Measurements from ENCODE around the gene SPHKAP.
A peak's percentile ranks its signal among the peaks of the same experiment; 100 is the strongest.

The SPHKAP gene

DNA sequence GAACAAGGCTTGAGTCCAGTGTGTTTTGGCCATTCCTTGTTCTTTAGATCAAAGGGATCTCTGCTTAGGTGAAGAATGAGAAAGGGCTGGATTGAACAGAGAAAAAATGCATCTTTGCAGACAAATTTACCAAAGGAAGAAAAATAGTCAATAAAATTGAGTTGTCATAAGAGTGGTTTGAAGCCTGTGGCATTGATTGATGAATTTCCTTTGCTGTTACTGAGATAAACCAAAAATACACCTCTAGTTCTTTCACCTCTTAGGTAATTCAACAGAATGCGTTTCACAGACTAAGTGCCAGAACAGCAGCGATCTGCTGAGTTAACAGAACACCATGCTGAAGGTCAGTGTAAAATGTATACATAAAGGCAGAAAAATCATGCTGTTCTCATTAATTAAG lies 96.8 kb downstream of the SPHKAP start:
- H3K27ac ChIP-seq (replicated peaks; ENCODE audit: low read length) = no peak overlapping the region
- no peaks in the 10 kb centered on the region for H3K79me1 ChIP-seq (ENCODE audit: low read depth, low read length)
- no peaks in the 10 kb centered on the region for H3K36me3 ChIP-seq (replicated peaks in 1 of 2; ENCODE audit: control insufficient read depth in 2 of 2, insufficient read depth in 2 of 2, low read length in 2 of 2)
- H3K18ac ChIP-seq (ENCODE audit: low read length) = no peak overlapping the region
- no peak overlapping the region for H3K4me2 ChIP-seq (ENCODE audit: insufficient read depth, low read length, poor library complexity, severe bottlenecking)
- no peak overlapping the region for H3K14ac ChIP-seq (ENCODE audit: low read length)
- H3K27me3 ChIP-seq (ENCODE audit: control insufficient read depth in 3 of 3, insufficient read depth in 3 of 3, low read depth in 1 of 3, low read length in 3 of 3) = no peaks in the 10 kb centered on the region
- no peak overlapping the region for H2BK120ac ChIP-seq (ENCODE audit: low read depth, low read length)
- no peak for DNase-seq (ENCODE audit: low spot score)
- no CpG with 5 or more reads among the region's 2 CpGs for WGBS, 2 donors (ENCODE audit: extremely low coverage in 2 of 2, insufficient read length in 2 of 2, insufficient replicate concordance in 1 of 2)
- H2BK5ac ChIP-seq (ENCODE audit: low read length) = no peak overlapping the region
- H2AFZ ChIP-seq (ENCODE audit: low read length) = no peak overlapping the region
- H2AK5ac ChIP-seq (ENCODE audit: low read depth, low read length) = no peak overlapping the region
- no peak overlapping the region for H3K9ac ChIP-seq (ENCODE audit: low read depth, low read length, poor library complexity)
- H2BK12ac ChIP-seq (ENCODE audit: low read length) = no peak overlapping the region
- no peaks in the 10 kb centered on the region for H3K4me1 ChIP-seq (ENCODE audit: control insufficient read depth in 2 of 2, insufficient read depth in 1 of 2, low read depth in 1 of 2, low read length in 2 of 2)
- no peak overlapping the region for H3K4ac ChIP-seq (ENCODE audit: low read length)
- H3K9me3 ChIP-seq (replicated peaks in 1 of 2; ENCODE audit: control insufficient read depth in 2 of 2, insufficient read depth in 1 of 2, low read depth in 1 of 2, low read length in 2 of 2) = no peaks in the 10 kb centered on the region
- H3K4me3 ChIP-seq (ENCODE audit: low read length in 2 of 2) = no peak overlapping the region
- H4K8ac ChIP-seq (ENCODE audit: low read depth, low read length) = no peak overlapping the region
- H3K23ac ChIP-seq (ENCODE audit: low read depth, low read length, poor library complexity) = no peak overlapping the region
- H2BK15ac ChIP-seq (ENCODE audit: low read length) = no peak overlapping the region
- no peak overlapping the region for H4K91ac ChIP-seq (ENCODE audit: low read depth, low read length, poor library complexity)

DNA sequence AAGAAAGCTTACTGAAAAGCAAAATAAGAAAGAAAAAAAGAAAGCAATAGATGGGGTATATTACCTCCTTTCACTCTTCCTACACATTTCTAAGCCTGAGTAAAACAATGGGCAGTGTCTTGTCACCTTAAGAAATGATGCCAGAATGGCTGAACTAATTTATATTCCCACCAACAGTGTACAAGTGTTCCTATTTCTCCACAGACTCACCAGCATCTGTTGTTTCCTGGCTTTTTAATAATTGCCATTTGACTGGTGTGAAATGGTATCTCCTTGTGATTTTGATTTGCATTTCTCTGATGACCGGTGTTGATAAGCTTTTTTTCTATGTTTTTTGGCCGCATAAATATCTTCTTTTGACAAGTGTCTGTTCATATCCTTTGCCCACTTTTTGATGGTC lies 98.4 kb downstream of the SPHKAP start:
- Histone ChIP-seq H3K4me2 (ENCODE audit: insufficient read depth, low read length, poor library complexity, severe bottlenecking) (no peak overlapping the region), H2BK5ac (ENCODE audit: low read length) (no peak overlapping the region), H2BK12ac (ENCODE audit: low read length) (no peak overlapping the region), H3K27me3 (ENCODE audit: control insufficient read depth in 3 of 3, insufficient read depth in 3 of 3, low read depth in 1 of 3, low read length in 3 of 3) (no peaks in the 10 kb centered on the region), H3K14ac (ENCODE audit: low read length) (no peak overlapping the region), H3K79me1 (ENCODE audit: low read depth, low read length) (no peaks in the 10 kb centered on the region), H4K8ac (ENCODE audit: low read depth, low read length) (no peak overlapping the region), H3K23ac (ENCODE audit: low read depth, low read length, poor library complexity) (no peak overlapping the region), H3K36me3 (replicated peaks in 1 of 2; ENCODE audit: control insufficient read depth in 2 of 2, insufficient read depth in 2 of 2, low read length in 2 of 2) (no peaks in the 10 kb centered on the region), H3K9me3 (replicated peaks in 1 of 2; ENCODE audit: control insufficient read depth in 2 of 2, insufficient read depth in 1 of 2, low read depth in 1 of 2, low read length in 2 of 2) (peaks cover 0 to 2% of the 10 kb centered on the region in 2 donors), H3K4ac (ENCODE audit: low read length) (no peak overlapping the region), H2BK120ac (ENCODE audit: low read depth, low read length) (no peak overlapping the region), H4K91ac (ENCODE audit: low read depth, low read length, poor library complexity) (no peak overlapping the region), H3K9ac (ENCODE audit: low read depth, low read length, poor library complexity) (no peak overlapping the region), H2AFZ (ENCODE audit: low read length) (no peak overlapping the region), H2BK15ac (ENCODE audit: low read length) (no peak overlapping the region), H3K27ac (replicated peaks; ENCODE audit: low read length) (no peak overlapping the region), H3K4me1 (ENCODE audit: control insufficient read depth in 2 of 2, insufficient read depth in 1 of 2, low read depth in 1 of 2, low read length in 2 of 2) (no peaks in the 10 kb centered on the region), H3K18ac (ENCODE audit: low read length) (no peak overlapping the region), H2AK5ac (ENCODE audit: low read depth, low read length) (no peak overlapping the region), H3K4me3 (ENCODE audit: low read length in 2 of 2) (no peak overlapping the region)
- WGBS, 2 donors (ENCODE audit: extremely low coverage in 2 of 2, insufficient read length in 2 of 2, insufficient replicate concordance in 1 of 2) = no CpG with 5 or more reads among the region's 2 CpGs
- no peak for DNase-seq (ENCODE audit: low spot score)

DNA sequence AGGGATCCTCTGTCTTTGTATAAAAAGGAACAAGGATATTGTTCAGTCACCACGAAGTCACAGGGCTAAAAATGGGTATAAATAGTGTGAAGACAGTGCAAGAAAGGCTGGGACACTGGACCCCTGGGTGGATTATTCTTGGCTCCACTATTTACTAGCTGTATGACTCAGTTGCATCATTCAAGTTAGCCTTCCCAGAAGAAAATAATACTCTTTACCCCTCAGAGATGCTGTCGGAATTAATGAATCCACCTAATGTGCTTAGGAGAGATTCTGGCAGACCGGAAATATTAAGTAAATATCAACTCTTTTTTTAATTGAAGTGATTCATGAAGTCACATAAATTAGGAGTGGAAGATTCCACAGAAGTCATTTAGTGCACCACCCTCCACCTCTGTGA lies 98.9 kb downstream of the SPHKAP start:
- H2BK12ac ChIP-seq (ENCODE audit: low read length) = no peak overlapping the region
- H3K4me2 ChIP-seq (ENCODE audit: insufficient read depth, low read length, poor library complexity, severe bottlenecking) = no peak overlapping the region
- H2BK120ac ChIP-seq (ENCODE audit: low read depth, low read length) = no peak overlapping the region
- H4K91ac ChIP-seq (ENCODE audit: low read depth, low read length, poor library complexity) = no peak overlapping the region
- no peak overlapping the region for H3K14ac ChIP-seq (ENCODE audit: low read length)
- H3K23ac ChIP-seq (ENCODE audit: low read depth, low read length, poor library complexity) = no peak overlapping the region
- no peak overlapping the region for H3K4me3 ChIP-seq (ENCODE audit: low read length in 2 of 2)
- no peak overlapping the region for H2BK5ac ChIP-seq (ENCODE audit: low read length)
- H2AK5ac ChIP-seq (ENCODE audit: low read depth, low read length) = no peak overlapping the region
- no peak overlapping the region for H3K18ac ChIP-seq (ENCODE audit: low read length)
- H3K9ac ChIP-seq (ENCODE audit: low read depth, low read length, poor library complexity) = no peak overlapping the region
- H3K4me1 ChIP-seq (ENCODE audit: control insufficient read depth in 2 of 2, insufficient read depth in 1 of 2, low read depth in 1 of 2, low read length in 2 of 2) = no peaks in the 10 kb centered on the region
- no peaks in the 10 kb centered on the region for H3K36me3 ChIP-seq (replicated peaks in 1 of 2; ENCODE audit: control insufficient read depth in 2 of 2, insufficient read depth in 2 of 2, low read length in 2 of 2)
- no peaks in the 10 kb centered on the region for H3K27me3 ChIP-seq (ENCODE audit: control insufficient read depth in 3 of 3, insufficient read depth in 3 of 3, low read depth in 1 of 3, low read length in 3 of 3)
- DNase-seq (ENCODE audit: low spot score) = no peak
- no peak overlapping the region for H4K8ac ChIP-seq (ENCODE audit: low read depth, low read length)
- peaks cover 0 to 2% of the 10 kb centered on the region in 2 donors for H3K9me3 ChIP-seq (replicated peaks in 1 of 2; ENCODE audit: control insufficient read depth in 2 of 2, insufficient read depth in 1 of 2, low read depth in 1 of 2, low read length in 2 of 2)
- H2AFZ ChIP-seq (ENCODE audit: low read length) = no peak overlapping the region
- no peak overlapping the region for H3K27ac ChIP-seq (replicated peaks; ENCODE audit: low read length)
- H3K79me1 ChIP-seq (ENCODE audit: low read depth, low read length) = no peaks in the 10 kb centered on the region
- no CpG with 5 or more reads among the region's 3 CpGs for WGBS, 2 donors (ENCODE audit: extremely low coverage in 2 of 2, insufficient read length in 2 of 2, insufficient replicate concordance in 1 of 2)
- no peak overlapping the region for H3K4ac ChIP-seq (ENCODE audit: low read length)
- no peak overlapping the region for H2BK15ac ChIP-seq (ENCODE audit: low read length)

DNA sequence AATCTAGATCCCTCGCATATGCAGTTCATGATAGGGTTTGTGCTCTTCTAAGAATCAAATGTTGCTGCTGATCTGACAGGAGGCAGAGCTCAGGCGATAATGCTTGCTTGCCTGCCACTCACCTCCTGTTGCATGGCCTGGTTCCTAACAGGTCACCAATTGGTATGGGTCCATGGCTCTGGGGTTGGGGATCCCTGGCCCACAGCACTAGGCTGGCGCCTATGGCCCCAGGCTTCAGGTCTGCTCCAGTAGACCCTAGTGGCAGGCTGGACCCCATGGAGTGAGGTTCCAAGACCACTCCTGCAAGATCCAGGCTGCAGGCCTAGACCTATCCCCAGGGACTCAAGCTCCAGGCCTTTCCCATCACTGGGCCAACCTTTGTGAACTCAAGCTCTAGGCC lies 102.3 kb downstream of the SPHKAP start:
- peaks cover 0 to 2% of the 10 kb centered on the region in 2 donors for H3K9me3 ChIP-seq (replicated peaks in 1 of 2; ENCODE audit: control insufficient read depth in 2 of 2, insufficient read depth in 1 of 2, low read depth in 1 of 2, low read length in 2 of 2)

More for the DNA sequence above, 102.3 kb downstream of the SPHKAP start:
- H2BK15ac ChIP-seq (ENCODE audit: low read length) = no peak overlapping the region
- H3K79me1 ChIP-seq (ENCODE audit: low read depth, low read length) = no peaks in the 10 kb centered on the region
- no CpG with 5 or more reads among the region's 3 CpGs for WGBS, 2 donors (ENCODE audit: extremely low coverage in 2 of 2, insufficient read length in 2 of 2, insufficient replicate concordance in 1 of 2)
- no peak overlapping the region for H2BK12ac ChIP-seq (ENCODE audit: low read length)
- H3K27me3 ChIP-seq (ENCODE audit: control insufficient read depth in 3 of 3, insufficient read depth in 3 of 3, low read depth in 1 of 3, low read length in 3 of 3) = no peaks in the 10 kb centered on the region
- H2AK5ac ChIP-seq (ENCODE audit: low read depth, low read length) = no peak overlapping the region
- no peak overlapping the region for H4K91ac ChIP-seq (ENCODE audit: low read depth, low read length, poor library complexity)
- no peak for DNase-seq (ENCODE audit: low spot score)
- no peak overlapping the region for H2AFZ ChIP-seq (ENCODE audit: low read length)
- no peaks in the 10 kb centered on the region for H3K4me1 ChIP-seq (ENCODE audit: control insufficient read depth in 2 of 2, insufficient read depth in 1 of 2, low read depth in 1 of 2, low read length in 2 of 2)
- no peaks in the 10 kb centered on the region for H3K36me3 ChIP-seq (replicated peaks in 1 of 2; ENCODE audit: control insufficient read depth in 2 of 2, insufficient read depth in 2 of 2, low read length in 2 of 2)
- H3K4me2 ChIP-seq (ENCODE audit: insufficient read depth, low read length, poor library complexity, severe bottlenecking) = no peak overlapping the region
- no peak overlapping the region for H2BK120ac ChIP-seq (ENCODE audit: low read depth, low read length)
- H2BK5ac ChIP-seq (ENCODE audit: low read length) = no peak overlapping the region
- H3K14ac ChIP-seq (ENCODE audit: low read length) = peak overlapping the region; percentile 83
- no peak overlapping the region for H3K18ac ChIP-seq (ENCODE audit: low read length)
- H4K8ac ChIP-seq (ENCODE audit: low read depth, low read length) = no peak overlapping the region
- no peak overlapping the region for H3K9ac ChIP-seq (ENCODE audit: low read depth, low read length, poor library complexity)
- no peak overlapping the region for H3K4me3 ChIP-seq (ENCODE audit: low read length in 2 of 2)
- no peak overlapping the region for H3K4ac ChIP-seq (ENCODE audit: low read length)
- no peak overlapping the region for H3K23ac ChIP-seq (ENCODE audit: low read depth, low read length, poor library complexity)
- H3K27ac ChIP-seq (replicated peaks; ENCODE audit: low read length) = no peak overlapping the region
